Muscle layer of colon (tissue), 2 donors: Measurements from ENCODE around the gene CSF2RB.

Experiments
- H3K27ac ChIP-seq: one replicate; pipeline ENCODE4 v1.7.0; 2013; ENCODE audit warnings: low read depth, mild to moderate bottlenecking, low read length, moderate library complexity
- H3K27me3 ChIP-seq, 2 donors: one replicate each; pipeline ENCODE4 v1.7.0; 2013; ENCODE audit warnings: low read length in 2 of 2, mild to moderate bottlenecking in 2 of 2; ENCODE audit not compliant: insufficient read depth in 2 of 2, control insufficient read depth in 1 of 2
- H3K36me3 ChIP-seq: one replicate; pipeline ENCODE4 v1.7.0; 2013; ENCODE audit warnings: mild to moderate bottlenecking, low read length; ENCODE audit not compliant: insufficient read depth
- H3K4me1 ChIP-seq: one replicate; pipeline ENCODE4 v1.7.0; 2013; ENCODE audit warnings: mild to moderate bottlenecking, low read length; ENCODE audit not compliant: insufficient read depth
- H3K4me3 ChIP-seq, 2 donors: one replicate each; pipeline ENCODE4 v1.7.0; 2013; ENCODE audit warnings: low read length in 2 of 2, low read depth in 1 of 2, mild to moderate bottlenecking in 1 of 2, moderate library complexity in 1 of 2
- H3K9ac ChIP-seq: one replicate; pipeline ENCODE4 v1.7.0; 2013; ENCODE audit warnings: low read length
- H3K9me3 ChIP-seq: one replicate; pipeline ENCODE4 v1.7.0; 2013; ENCODE audit warnings: mild to moderate bottlenecking, low read length
- donor health status: abdominal sarcoma.
- donor health status: Adenocarcinoma of cecum.

Gene CSF2RB

DNA sequence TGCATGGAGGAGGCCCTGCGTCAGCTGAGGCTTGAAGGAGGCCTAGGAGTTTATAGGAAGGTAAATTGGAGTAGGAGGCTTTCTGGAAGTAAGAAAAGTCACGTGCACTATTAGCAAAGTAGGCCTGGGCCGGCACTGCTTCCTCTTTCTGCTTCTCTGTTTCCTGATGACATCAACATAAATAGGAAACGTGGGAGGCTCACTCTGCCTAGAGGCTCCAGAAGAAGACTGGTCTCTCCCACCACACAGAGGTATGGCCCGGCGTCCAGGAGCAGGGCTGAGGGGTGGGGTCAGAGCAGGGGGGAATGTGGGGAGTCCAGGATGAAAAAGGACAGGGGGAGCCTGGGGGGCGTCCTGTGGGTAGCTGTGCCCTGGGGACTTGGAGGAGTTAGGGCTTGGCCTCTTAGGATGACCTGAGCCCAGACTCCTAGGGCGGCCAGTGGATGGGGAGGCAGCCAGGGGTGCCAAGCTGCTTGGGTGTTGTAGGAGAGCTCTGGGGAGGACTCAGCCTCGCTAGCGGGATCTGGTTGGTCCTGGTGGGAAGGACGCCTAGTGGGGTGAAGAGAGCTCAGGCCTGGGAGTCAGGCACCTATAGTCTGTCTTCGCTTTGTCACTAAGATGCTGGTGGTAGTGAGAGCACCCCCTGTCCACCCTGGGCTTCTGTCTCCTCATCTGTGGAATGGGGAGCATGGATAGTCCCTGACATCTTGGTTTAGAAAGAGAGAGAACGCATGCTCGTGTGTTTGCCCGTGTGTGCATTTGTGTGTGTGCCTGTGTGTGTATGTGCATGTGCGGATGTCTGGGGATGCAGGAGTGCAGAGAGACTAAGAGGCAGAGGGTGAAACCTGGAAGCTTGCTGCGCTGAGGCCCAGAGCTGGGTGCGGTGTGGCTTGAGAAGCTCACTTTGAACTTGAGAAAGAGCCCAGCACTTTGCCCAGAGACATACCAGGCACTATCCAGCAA is at the start of gene CSF2RB:
TSS of gene CSF2RB (plus strand) at position 202 of the 963 bp plus-strand sequence. CDS start 8,580 bp downstream, outside the sequence.
- Histone ChIP-seq H3K4me1 (peaks cover 8% of the 10 kb centered on the region), H3K9ac (no peak within 1 kb of the TSS), H3K27ac (no peak within 1 kb of the TSS), H3K9me3 (no peaks in the 10 kb centered on the region), H3K4me3 (peak within 1 kb of the TSS in 1 of 2 donors; percentile 20), H3K27me3 (no peaks in the 10 kb centered on the region), H3K36me3 (no peaks in the 10 kb centered on the region)

DNA sequence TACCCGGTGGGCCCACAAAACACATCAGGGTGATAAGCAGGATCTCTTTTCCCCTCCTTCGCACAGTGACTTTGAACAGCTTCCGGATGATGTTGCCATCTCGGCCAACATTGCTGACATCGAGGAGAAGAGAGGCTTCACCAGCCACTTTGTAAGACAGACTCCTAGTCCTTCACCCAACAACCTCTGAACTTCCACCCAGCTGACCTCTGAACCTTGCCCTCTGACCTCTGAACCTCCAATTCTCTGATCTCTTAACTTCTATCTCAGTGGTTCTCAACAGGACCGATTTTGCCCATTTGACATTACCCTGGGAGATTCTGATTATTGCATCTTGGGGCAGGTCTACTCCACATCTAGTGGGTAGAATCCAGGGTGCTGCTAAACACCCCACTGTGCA is 49.4 kb upstream of the CSF2RB start:
- Histone ChIP-seq H3K9ac (no peak overlapping the region), H3K4me3 (no peak overlapping the region), H3K9me3 (no peaks in the 10 kb centered on the region), H3K27me3 (peaks cover 0 to 10% of the 10 kb centered on the region in 2 donors), H3K27ac (no peak overlapping the region), H3K36me3 (no peaks in the 10 kb centered on the region), H3K4me1 (no peaks in the 10 kb centered on the region)

DNA sequence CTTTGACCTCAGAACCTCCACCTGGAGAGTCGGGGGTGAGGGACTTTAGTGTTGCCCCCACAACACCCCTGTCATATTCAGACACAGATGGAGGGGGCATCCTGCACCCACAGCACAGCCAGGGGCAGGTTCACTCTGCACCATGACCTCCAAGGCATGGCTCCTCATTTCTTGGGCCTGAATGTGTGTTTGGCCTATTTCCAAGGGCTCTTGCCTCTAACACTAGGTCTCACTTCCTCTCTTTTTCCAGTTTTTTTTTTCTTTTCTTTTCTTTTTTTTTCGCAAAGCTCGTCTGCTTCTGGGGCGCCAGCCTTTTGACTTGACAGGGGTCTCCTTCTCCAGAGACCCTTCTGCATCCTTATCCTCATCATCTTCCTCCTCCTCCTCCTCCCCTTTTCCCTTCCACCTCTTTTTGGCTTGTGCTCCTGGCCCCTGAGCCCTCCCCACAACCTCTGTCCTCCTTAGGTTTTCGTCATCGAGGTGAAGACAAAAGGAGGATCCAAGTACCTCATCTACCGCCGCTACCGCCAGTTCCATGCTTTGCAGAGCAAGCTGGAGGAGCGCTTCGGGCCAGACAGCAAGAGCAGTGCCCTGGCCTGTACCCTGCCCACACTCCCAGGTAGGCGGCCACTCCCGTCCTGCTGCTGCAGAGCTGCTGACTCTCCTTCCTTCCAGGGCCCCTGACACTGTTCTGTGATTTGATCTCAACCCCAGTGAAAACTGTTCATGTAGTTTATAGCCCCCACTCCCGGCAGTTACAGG is 48.8 kb upstream of the CSF2RB start:
- no peak overlapping the region for H3K4me3 ChIP-seq
- peaks cover 0 to 16% of the 10 kb centered on the region in 2 donors for H3K27me3 ChIP-seq
- H3K9me3 ChIP-seq, result no peaks in the 10 kb centered on the region
- no peaks in the 10 kb centered on the region for H3K4me1 ChIP-seq
- no peak overlapping the region for H3K27ac ChIP-seq
- H3K9ac ChIP-seq, result no peak overlapping the region
- no peaks in the 10 kb centered on the region for H3K36me3 ChIP-seq

DNA sequence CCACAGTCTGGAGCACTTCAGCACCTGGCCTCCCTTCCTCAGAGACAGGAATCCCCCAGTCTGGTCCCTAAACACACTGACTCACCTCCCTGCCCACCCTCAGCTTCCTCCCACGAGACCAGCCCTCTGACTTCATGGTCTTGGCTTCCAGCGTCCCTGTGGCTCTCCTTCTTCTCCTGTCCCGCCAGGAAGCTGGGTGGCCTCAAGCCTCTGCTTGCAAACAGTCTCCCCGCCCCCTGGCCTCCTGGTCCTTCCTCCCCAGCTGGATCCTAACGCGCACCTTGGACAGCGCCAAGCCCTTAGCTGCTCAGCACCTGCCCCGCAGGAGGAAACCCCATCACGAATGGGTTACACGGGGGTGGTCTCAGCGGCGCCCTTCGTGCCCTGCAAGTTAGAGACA is 48.1 kb upstream of the CSF2RB start:
- Histone ChIP-seq H3K9ac (no peak overlapping the region), H3K27ac (no peak overlapping the region), H3K27me3 (peaks cover 0 to 16% of the 10 kb centered on the region in 2 donors), H3K9me3 (no peaks in the 10 kb centered on the region), H3K4me3 (no peak overlapping the region), H3K4me1 (no peaks in the 10 kb centered on the region), H3K36me3 (no peaks in the 10 kb centered on the region)

DNA sequence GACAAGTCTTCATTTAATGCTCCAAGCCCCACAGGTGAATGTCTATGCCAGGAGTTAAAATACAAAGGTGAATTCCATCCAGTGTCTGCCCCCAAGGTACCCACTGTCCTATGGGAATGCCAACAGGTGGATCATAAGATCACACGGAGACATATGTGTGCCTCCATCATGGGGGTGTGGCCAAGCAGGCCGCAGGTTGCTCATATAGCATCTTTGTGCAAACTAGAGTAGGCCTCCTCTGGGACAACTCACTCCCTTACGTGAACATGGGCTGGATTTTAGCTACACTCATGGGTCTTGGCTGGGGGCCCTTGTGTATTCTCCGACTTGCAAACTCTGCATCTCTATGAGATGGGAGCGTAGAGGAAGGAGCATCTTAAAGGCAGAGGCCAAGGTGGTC is 45.7 kb upstream of the CSF2RB start:
- no peaks in the 10 kb centered on the region for H3K4me1 ChIP-seq
- H3K36me3 ChIP-seq, result no peaks in the 10 kb centered on the region
- no peak overlapping the region for H3K9ac ChIP-seq
- H3K9me3 ChIP-seq, result no peaks in the 10 kb centered on the region
- H3K27me3 ChIP-seq, result peaks cover 0 to 16% of the 10 kb centered on the region in 2 donors
- no peak overlapping the region for H3K4me3 ChIP-seq
- no peak overlapping the region for H3K27ac ChIP-seq

DNA sequence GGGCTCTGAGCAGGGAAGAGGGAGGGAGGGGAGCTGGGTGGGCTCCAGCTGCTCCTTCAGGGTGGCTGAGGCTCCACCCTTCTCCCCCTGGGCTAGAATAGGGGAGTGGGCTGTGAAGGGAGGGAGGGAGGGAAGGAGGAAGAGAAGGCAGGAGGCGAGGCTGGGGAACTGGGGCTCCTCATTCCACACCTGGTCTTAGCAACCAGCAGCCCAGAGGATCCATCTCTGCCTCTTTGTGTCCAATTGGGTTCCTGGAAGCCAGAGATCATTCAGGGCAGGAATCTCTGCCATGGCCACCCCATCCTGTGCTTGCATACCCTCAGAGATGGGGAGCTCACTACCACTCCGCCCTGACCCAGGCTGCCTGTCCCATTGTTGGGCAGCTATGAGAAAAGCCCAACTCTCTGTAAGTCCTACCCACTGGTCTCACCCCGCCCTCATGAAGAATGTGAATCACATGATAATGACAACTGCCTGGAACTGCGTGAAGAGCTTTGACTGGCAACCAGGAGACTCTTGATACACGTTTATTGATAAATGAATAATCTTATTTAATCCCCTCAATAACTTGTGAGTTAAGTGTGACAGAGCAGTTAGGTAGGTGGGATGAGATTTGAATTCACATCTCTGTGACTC is 44.8 kb upstream of the CSF2RB start:
- Histone ChIP-seq H3K36me3 (no peaks in the 10 kb centered on the region), H3K9me3 (no peaks in the 10 kb centered on the region), H3K4me1 (no peaks in the 10 kb centered on the region)

DNA sequence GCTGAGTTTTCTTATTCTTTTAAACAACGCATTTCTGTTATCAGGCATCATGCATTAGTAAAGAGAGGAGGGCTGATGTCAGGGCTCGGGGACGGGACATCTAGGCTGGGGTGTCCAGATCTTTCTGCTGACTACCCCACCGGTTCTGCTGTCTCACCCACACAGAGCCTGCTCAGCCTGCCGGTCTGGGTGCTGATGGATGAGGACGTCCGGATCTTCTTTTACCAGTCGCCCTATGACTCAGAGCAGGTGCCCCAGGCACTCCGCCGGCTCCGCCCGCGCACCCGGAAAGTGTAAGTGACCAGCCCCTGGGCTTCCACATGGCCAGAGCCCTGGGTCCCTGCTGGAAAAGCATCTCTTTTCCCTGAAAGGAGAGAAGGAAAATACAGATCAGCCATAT is 43.2 kb upstream of the CSF2RB start:
- Histone ChIP-seq H3K4me3 (no peak overlapping the region), H3K27ac (no peak overlapping the region), H3K36me3 (no peaks in the 10 kb centered on the region), H3K27me3 (peaks cover 0 to 16% of the 10 kb centered on the region in 2 donors), H3K4me1 (peaks cover 7% of the 10 kb centered on the region), H3K9me3 (no peaks in the 10 kb centered on the region), H3K9ac (no peak overlapping the region)

More for the DNA sequence above, 44.8 kb upstream of the CSF2RB start:
- no peak overlapping the region for H3K27ac ChIP-seq
- no peak overlapping the region for H3K9ac ChIP-seq
- H3K27me3 ChIP-seq, result peaks cover 0 to 16% of the 10 kb centered on the region in 2 donors
- no peak overlapping the region for H3K4me3 ChIP-seq

DNA sequence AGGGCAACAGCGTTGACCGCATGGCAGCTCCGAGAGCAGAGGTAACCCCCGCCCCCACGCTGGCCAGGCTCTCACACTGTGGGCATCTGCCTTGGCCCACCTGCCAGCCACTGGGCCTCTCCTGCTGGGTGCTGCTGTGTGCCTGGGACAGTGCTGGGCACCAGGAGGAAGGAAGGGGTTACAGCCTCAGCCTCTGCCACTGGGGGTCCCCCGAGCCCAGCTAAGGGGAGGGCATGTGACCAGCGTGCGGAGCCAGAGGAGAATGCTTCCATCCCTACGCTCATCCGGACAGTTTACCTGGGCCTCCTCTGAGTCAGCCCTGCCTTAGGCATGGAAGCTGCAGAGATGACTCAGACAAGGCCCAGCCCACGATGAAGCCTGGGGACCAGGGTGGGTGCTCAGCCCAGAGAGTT is 41.8 kb upstream of the CSF2RB start:
- Histone ChIP-seq H3K27ac (no peak overlapping the region), H3K36me3 (no peaks in the 10 kb centered on the region)

DNA sequence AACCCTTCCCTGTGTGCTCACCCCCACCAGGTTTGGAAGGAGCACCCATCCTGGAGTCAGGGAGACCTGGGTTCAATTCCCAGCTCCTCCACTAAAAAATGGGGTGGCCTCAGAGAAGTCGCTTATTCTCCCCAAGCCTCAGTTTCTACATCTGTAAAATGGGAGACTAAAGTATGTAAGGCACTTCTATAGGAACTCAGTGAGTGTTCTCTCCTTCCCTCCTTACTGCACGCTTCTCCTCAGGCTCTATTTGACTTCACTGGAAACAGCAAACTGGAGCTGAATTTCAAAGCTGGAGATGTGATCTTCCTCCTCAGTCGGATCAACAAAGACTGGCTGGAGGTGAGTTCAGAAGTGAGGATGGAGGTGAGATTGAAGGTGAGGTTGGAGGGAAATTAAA is 41.3 kb upstream of the CSF2RB start:
- Histone ChIP-seq H3K27me3 (peaks cover 0 to 16% of the 10 kb centered on the region in 2 donors), H3K4me3 (no peak overlapping the region), H3K9me3 (no peaks in the 10 kb centered on the region), H3K36me3 (no peaks in the 10 kb centered on the region), H3K9ac (no peak overlapping the region), H3K4me1 (peaks cover 7% of the 10 kb centered on the region), H3K27ac (no peak overlapping the region)

More for the DNA sequence above, 41.8 kb upstream of the CSF2RB start:
- Histone ChIP-seq H3K9me3 (no peaks in the 10 kb centered on the region), H3K4me1 (peaks cover 7% of the 10 kb centered on the region), H3K4me3 (no peak overlapping the region), H3K27me3 (peaks cover 0 to 16% of the 10 kb centered on the region in 2 donors), H3K9ac (no peak overlapping the region)

DNA sequence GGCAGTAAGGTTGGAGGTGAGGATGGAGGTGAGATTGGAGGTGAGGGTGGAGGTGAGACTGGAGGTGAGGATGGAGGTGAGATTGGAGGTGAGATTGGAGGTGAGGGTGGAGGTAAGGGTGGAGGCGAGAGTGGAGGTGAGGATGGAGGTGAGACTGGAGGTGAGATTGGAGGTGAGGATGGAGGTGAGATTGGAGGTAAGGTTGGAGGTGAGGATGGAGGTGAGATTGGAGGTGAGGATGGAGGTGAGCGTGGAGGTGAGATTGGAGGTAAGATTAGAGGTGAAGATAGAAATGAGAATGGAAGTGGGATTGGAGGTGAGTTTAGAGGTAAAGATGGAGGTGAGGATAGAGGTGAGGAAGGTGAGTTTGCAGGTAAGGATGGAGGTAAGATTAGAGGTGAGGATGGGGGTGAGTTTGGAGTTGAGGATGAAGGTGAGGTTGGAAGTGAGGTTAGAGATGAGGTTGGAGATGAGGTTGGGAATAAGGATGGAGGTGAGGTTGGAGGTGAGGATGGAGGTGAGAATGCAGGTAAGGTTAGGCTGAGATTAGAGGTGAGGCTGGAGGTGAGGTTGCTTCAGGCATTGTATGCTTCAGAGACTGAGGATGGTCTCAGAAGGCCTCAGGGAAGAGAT is 40.4 kb upstream of the CSF2RB start:
- Histone ChIP-seq H3K27ac (no peak overlapping the region), H3K4me1 (peaks cover 7% of the 10 kb centered on the region), H3K36me3 (no peaks in the 10 kb centered on the region), H3K4me3 (no peak overlapping the region), H3K9ac (no peak overlapping the region), H3K27me3 (peaks cover 0 to 11% of the 10 kb centered on the region in 2 donors), H3K9me3 (no peaks in the 10 kb centered on the region)
